GM19395 (cell line): Measurements from ENCODE around the gene DOP1A.

Source experiments
- ATAC-seq: cut with Tn5 transposase; IDR thresholded peaks from one replicate; pipeline ENCODE4 v1.9.1; 2021; ENCODE audit warnings: mild to moderate bottlenecking, moderate library complexity; ENCODE audit not compliant: unreplicated experiment

The DOP1A gene, protein sequence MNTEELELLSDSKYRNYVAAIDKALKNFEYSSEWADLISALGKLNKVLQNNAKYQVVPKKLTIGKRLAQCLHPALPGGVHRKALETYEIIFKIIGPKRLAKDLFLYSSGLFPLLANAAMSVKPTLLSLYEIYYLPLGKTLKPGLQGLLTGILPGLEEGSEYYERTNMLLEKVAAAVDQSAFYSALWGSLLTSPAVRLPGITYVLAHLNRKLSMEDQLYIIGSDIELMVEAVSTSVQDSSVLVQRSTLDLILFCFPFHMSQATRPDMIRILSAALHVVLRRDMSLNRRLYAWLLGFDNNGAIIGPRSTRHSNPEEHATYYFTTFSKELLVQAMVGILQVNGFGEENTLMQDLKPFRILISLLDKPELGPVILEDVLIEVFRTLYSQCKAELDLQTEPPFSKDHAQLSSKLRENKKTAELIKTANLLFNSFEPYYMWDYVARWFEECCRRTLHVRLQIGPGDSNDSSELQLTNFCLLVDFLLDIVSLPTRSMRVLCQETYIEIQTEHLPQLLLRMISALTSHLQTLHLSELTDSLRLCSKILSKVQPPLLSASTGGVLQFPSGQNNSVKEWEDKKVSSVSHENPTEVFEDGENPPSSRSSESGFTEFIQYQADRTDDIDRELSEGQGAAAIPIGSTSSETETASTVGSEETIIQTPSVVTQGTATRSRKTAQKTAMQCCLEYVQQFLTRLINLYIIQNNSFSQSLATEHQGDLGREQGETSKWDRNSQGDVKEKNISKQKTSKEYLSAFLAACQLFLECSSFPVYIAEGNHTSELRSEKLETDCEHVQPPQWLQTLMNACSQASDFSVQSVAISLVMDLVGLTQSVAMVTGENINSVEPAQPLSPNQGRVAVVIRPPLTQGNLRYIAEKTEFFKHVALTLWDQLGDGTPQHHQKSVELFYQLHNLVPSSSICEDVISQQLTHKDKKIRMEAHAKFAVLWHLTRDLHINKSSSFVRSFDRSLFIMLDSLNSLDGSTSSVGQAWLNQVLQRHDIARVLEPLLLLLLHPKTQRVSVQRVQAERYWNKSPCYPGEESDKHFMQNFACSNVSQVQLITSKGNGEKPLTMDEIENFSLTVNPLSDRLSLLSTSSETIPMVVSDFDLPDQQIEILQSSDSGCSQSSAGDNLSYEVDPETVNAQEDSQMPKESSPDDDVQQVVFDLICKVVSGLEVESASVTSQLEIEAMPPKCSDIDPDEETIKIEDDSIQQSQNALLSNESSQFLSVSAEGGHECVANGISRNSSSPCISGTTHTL (N-terminal part only)

DNA sequence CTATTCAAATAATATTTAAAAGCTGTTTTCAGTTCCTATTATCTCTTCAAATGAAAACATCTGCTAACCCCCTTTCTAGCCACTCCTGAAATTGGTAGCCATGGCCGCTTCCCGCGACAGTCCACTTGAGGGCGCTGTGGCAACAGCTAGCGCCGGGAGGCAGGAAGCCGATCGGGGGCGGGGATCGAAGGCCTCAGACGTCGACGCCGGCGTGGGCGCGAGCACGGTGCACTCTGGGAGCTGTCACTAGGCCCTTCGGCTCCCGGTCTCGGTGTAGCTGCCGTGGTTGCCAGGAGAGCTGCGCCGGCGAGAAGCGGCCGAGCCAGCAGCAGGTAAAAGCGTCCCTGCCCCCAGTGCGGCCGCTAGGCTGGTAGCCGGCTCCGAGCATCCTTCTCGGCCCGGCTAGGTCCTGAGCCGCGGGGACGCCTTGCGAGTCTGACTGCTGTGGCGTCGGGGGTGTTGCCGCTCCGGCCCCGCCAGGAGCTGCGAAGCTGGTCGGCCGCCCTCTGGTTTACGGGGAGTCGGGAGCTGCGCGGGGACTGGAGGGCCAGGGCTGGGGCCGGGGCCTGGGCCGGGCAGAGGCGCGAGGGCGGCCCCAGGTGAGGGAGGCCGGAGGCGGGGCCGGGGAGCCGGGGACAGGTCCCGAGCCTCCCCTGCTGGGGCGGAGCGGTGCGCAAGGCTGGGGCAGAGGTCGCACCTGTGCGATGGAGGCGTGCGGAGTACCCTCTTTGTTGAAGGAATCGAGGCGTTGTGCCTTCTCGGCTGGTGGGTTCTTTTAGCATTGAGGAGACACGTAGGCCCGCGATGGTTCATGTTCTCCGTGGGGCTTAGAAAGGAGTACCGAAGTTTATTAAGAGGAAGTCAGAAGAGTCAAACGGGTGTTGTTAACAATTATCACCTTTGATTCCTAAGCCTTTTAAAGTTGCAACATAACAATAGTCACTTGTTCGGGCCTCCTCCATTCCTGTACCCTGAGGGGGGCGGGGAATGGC, at the start of gene DOP1A:
Gene DOP1A (plus strand): TSS at position 224 of the 992 bp plus-strand sequence. CDS start 29,307 bp downstream, outside the sequence.
- ATAC-seq = peak; percentile 81

DNA sequence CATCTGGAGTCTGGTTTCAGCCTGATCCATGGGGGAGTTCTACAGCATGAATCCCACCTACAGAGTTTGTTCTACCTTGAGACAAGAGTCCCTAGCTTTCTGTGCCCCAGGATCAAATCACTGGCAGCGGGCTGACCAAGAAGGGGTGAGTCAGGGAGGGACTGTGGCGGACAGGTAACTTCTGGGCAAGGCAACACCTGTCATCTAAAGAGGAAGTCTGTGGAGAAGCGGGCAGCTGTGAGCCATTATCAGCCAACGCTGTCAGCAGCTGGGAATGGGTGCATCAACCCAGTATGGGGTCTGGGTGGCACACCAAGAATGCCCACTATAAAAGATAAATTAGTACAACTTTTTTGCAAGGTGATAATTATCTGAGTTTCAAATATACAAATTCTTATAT, 47.7 kb upstream of the DOP1A start:
- ATAC-seq = no peak

DNA sequence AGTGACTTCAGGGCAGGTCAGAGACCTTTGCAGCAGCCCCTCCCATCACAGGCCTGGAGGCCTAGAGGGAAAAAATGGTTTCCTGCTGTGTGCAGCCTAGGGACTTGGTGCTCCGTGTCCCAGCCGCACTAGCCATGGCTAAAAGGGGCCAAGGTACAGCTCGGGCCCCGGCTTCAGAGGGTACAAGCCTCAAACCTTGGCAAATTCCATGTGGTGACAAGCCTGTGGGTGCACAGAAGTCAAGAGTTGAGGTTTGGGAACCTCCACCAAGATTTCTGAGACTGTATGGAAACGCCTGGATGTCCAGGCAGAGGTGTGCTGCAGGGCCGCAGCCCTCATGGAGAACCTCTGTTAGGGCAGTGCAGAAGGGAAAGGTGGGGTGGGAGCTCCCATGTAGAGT, 35.8 kb upstream of the DOP1A start:
- ATAC-seq = no peak

DNA sequence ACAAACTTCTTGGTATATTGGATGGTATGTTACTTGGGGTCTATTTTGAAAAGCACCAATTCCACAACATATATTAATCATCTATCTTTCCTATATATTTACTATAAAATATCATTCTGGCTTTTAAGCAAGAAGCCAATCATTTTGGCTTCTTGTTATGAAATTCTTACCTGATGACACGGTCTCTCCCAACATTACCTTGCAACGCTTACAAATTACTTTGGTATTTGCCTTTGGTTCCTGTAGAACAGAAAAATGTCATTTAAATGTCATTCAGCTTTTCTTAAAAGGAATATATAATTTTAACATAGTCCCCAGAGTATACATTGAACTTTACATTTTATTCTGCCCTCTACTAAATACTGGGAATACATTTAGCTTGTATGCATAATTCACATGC, 29.2 kb upstream of the DOP1A start:
- no peak for ATAC-seq

DNA sequence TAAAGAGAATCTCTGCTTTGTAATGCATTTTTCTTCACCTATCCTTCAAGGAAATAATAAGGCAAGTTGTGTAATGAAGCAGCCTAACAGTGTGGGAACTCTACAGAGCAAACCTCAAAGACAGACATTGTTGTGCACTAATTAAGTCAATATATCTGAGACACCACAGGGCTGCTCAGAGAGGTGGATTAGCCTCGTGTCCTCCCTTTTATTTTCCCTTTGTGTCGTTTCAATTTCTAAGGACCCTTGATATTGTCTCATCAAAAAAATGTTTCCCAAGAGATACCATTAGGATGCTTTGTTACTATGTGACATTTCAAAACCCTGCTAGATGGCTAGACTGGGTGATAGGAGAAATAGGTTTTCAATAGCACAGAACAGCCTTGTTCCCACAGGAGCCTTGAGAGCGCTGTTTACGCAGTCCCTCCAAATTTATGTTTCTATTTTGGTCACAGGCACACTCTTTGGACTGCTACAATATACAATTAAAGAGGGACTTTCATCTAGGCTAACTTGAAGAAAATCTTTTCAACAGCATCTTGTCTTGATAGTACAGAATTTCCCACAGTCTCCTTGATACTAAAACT, 24.9 kb upstream of the DOP1A start:
- ATAC-seq = no peak

DNA sequence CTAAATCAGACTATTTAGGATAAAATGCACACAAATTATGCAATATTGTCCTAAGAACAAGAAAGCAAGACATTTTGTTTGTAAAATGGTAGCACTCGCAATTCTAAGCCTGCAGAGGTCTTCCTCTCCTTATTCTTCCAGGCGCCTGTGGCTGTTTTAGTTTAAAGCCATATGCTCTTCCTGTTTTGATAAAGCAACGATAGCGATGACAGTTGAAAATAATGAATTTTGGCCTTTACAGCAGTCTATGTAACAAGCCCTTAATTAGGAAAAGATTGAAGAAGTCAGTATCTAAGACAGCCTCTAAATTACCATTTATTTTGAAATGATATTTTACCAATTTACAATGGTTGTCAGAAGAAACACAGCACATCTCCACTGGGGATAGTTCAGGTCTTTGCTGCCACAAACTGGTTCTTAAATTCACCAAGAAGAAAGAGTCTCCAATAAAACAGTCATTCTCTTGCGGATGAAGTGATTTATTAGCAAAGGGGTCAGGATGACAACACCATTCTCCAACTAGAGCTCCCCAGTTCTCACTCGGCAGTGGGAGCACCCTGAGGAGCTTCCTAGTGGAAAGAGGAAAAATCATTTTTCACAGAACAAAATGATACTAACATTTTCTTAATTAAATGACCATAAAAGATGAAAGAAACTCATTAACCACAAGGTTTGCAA, 23.2 kb upstream of the DOP1A start:
- ATAC-seq = no peak

DNA sequence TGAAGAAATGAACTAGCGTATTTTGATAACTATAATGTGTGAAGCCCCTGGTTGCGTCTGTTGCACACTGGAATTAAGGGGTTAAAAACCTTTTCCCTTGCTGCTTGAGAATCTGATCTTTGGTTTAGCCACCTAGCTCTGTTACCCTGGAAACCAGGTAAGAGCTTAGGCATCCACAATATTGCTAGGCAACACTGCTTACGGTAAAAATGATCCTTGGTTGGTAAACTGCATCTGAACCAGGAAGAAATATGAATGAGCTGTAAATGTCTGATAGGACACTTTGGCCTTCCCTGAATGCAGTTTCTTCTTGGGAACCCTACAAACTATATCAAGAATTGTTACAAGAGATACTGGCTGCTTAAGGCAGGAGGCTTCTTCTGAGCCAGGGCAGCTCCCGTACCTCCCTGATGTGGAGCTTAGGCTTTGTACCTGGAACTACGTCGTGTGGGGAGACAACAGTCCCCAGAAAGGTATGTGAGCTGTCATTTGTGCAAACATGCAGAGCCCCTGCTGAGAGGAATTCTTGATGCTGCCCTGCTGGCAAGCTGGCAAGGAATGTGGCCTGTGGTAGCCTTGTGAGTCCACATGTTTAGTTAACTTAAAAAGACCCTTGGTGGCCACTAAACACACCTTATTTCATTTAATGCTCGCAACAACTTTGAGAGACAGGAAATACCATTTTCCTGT, 20.3 kb upstream of the DOP1A start:
- no peak for ATAC-seq

DNA sequence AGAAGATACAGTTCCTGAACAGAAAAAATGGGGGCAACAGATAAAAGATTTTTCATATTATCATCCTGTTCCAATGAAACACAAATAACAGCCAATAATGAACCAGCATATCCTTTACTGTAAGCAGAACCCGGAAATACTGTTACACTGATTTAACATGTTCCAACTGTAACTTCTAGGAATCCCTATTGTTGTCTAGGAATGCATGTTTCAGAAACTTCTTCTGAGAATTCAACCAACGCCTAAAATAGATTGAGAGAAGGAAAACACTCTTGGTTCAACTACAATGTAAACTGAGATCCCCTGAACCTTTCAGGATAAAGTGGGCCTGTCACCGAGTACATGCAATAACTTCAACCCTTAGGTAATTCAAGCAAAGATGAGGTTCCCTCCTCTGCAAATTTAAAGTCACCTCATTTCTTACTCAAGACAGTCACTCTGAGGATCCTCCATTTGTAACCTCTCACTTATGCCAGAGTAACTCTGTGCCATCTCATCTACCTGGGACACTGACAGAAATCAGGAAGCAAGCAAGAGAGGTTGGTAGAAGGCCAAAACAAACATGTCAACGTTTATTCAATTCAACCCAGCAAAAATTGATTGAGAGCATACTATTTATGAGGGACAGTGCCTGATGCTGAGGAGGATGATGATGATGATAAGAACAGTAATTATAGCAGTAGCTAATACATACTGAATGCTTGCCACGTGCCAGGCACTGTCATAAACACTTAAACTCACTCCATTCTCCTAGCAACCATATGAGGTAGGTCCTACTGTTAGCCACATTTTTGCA, 15.9 kb upstream of the DOP1A start:
- ATAC-seq = no peak

DNA sequence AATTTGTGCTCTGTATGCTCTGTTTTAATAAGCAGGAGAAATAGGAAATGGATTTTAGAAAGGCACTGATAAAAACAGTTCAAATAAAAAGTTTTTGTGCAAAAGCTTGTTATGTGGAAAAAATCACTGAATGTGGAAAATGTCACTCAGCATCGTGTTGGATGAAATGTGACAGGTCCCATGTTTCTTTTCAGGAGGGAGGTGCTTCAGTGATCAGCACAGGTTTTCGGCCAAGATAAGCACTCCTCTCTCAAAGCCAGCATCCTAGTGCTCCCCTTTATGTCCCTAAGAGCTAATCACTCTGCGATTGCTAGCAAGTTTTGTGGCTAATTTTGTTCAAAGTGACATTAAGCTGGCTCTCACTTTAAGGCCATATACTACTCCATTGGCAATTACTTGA, 13.8 kb upstream of the DOP1A start:
- no peak for ATAC-seq

DNA sequence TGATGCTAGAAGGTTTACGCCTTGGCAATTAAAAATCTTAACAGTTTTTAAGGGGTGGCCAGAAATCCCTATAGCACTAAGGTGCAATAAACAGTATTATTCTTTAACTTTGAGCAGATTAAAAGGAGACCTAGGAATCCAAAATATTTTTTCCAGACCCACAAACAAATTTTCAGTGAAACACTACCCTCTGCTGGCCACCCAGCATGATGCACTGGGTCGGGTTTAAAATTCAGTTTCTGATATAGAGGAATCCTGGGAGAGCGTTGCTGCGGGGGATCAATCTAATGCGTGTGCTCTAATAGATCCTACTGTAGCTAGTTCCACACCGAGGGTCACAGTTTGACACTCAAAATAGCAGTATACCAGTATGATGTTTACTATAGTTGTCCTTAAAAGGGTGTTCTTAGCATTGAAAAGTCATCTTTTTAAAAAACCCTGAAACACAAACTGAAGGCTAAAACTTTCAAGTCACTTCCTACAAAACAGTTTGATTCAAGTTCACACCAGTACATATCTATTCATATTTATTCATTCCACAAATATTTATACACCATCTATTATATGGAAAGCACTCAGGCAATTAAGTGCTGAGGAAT, 12.0 kb upstream of the DOP1A start:
- ATAC-seq = peak; percentile 64

DNA sequence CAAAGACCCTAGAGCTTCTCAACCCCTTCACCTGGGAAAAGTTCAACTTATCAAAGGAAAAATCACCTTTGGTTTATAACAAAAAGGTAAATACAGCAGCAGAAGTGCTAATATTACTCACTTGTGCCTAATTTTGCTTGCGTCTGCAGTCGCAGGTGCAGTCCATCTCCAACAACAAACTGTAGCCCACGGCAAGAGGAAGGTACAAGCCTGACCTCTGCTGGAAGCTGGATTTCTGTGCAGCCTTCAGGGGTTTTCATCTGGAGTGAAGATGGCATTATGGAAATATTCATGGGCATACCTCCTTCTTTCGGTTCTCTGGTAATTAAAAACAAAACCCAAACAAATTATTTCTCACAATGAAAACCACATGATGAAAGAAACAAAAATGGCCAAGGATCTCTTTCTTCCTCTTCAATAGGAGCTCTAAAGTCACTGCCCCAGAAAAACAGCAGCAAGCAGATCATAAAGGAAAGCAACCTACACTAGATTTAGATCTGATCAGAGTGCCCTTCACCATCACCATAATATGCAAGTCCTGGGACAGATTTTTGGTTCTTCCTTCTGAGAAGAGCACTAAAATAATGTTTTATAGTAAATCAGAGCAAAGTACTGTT, 9.7 kb upstream of the DOP1A start:
- ATAC-seq = peak; percentile 91

DNA sequence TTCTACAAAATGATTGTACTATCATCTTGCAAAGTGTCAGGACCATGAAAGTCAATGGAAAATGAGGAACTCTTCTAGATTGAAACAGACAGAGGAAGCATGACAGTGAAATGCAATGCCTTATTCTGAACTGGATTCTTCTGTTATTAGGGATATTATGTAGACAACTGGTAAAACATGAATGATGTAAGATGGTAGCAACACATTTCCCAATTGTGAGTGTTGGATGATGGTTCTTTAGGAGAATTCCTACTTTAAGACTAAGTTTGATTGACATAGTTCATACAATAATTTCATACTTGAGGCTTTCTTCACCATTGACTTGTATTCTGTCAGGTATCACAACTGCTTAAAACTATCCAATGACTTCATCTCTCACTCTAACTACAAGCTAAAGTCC, 6.3 kb upstream of the DOP1A start:
- no peak for ATAC-seq

DNA sequence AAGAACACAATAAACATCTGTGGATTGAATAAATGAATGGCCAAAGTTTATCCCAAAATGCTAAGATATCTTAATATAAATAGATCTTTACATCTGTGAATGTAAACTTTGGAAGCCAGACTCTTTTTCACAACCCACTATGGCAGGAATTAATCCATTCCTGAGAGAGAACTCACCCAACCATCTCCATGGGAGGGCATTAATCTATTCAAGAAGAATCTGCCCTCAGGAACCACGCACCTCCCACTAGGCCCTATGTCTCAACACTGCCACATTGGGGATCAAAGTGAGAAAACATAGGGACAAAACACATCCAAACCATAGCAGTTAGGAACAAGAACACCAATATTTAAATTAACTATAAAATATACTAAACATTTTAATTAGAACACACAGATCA, 5.2 kb upstream of the DOP1A start:
- no peak for ATAC-seq

DNA sequence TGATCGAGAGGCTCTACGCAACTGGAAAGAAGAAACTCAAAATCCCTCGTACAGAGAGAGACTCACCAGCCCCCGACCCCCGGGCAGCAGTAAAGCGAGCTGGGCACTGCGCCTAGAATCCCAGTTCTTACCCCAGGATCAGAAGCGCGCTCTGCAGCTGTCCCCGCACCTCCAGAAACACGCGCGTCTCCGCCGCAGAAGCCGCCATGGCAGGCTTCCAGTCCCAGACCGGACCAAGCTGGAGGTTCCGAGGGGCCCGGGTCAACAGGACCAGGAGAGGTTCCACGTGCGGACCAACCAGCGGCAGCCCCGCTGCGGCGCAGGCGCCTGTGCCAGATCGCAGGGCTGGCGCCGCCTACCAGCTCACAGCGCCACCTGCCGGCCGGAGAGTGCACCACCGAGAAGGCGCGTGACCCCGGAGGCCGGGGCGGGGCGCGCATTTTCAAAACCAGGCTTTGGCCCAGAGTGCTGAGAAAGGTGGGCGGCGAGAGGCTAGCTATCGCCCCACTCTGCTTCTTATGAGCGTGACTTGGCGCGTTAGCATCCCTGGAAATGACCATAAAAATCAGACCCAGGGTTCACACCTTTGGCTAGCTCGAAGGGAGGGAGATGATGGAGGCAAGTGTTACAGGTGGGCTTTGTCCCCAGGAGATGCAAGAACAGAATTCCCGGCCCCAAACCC, 1.8 kb upstream of the DOP1A start, which contains the start of gene UBE3D:
Gene UBE3D (minus strand): TSS at position 331 of the 682 bp plus-strand sequence. CDS start 123 bp downstream, at position 208.
- peak; percentile 66 for ATAC-seq

DNA sequence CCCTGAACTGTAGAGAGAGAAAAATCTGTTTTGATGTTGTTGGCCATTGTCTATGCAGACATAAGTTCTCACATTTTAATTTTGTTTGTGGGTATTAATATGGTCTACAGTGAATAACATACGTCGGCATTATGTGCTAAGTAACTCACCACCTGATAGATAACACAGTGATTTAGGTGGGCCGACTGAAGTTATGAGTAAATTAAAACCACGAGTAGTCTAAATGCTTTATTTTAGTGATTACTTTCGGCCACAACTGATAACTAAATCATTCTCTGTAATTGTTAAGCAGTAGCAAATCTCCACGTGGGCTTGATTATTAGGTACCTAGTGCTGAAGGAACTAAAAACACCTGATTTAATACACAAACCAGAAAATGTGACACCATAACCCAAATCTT, 1.1 kb downstream of the DOP1A start:
- ATAC-seq = no peak

DNA sequence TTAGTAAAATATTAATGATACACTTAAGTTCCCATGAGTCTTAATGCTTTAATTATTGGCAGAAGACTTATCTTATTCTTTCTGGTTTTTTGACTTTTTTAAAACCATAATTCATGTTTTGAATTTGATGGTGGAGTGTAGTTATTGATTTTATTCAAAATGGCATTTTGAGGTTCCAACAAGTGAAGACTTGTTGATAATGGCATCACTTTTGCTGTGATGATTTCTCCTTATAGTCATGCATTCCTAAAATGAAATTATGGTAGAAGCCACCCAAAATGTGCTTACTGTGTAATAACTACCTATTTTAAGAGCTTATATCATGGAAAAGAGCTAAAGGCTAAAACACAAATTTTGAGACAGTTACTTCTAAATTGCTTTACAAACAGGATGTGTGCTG, 2.2 kb downstream of the DOP1A start:
- no peak for ATAC-seq
